GM11168 (cell line): ENCODE results near the gene CBX6.

Experiments
- in situ Hi-C: fragments of 300-500 bp; cut with MboI; formaldehyde crosslinking; loops from one replicate; pipeline ENCODE4 v1.12.0; 2022; ENCODE audit warnings: low sequenced_read_pairs; ENCODE audit not compliant: unreplicated experiment

Gene CBX6

DNA sequence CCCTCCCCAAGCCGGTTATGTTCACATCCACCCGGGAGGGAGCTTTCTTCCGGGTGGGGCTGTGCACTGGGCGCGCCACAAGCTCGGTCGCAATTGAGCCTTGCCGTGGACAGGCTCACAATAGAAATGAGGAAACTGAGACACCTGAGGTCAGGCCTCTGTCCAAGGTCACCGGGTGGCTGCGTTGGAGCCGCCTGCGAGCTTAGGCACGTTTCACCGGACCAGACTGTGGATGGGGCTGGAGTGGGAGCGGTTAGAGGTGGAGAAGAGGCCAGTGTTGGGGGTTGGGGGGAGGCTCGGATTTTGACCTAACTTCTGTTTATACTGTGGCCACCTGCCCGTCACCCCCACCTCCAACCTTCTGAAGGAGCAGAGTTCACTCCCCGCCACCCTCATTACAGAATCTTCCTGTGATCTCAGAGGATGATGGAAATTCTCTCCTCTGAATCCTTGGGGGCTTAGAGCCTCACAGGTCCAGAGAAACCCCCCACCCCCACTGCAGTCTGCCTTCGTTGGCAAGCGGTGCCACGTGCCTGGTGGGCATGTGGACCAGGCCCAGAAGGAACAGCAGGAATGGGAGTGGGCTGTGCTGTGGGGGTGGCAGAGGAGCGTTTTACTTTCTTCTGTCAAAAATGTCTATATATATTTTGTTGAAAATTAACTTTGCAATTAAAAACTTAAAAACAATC is 27.6 kb downstream of the CBX6 start:
- in situ Hi-C loops, result no loop called here

DNA sequence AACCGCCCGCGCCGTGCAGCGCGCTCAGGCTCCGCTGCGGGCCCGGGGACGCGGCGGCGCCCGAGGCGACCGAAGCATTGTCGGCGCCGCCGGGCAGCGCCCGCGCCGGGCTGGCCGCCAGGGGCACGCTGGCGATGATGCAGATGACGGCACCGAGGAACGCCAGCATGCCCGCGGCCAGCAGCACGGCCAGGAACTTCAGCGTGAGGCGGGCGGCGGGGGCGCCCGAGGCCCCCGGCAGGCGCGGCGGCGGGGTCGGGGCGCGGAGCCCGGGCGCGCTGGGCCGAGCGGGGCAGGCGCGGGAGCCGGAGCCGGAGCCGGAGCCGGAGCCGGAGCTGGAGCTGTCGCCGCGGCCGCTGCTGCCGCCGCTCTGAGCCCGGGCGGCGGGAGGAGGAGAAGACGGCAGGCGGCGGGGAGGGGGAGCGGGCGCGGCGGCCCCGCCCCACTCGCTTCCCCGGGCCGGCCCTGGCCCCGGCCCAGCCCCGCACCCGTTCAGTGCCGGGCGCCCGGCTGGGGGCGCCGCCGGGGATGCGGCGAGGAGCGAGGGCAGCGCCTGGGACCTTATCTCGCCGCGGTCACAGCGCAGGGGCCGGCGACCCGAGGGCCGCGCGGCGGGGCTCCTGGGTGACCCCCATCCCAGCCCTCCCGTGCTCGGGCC is 28.2 kb downstream of the CBX6 start, which contains the start of gene NPTXR:
Gene NPTXR (minus strand): TSS at position 372 of the 658 bp plus-strand sequence.
- in situ Hi-C loops, result no loop called here

DNA sequence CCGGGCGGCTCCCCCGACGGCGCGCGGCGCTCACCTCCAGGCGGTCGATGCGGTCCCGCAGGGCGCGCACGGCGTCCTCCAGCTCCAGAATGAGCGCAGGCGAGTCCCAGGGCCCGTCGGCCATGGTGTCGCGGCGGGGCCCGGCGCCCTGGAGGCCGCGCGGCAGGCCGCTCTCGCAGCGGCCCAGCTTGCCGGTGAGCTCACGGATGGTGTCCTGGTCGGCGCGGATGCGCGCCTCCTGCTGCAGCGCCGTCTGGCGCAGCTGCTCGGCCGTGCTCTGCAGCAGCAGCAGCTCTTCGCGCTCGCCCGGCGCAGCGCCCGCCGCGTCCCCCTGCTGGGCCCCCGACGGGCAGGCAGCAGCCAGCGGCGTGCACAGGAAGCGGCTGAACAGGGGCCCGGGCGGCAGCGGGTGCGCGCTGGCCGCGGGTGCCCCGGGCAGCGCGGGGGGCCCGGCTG is 28.8 kb downstream of the CBX6 start:
- in situ Hi-C loops, result no loop called here

DNA sequence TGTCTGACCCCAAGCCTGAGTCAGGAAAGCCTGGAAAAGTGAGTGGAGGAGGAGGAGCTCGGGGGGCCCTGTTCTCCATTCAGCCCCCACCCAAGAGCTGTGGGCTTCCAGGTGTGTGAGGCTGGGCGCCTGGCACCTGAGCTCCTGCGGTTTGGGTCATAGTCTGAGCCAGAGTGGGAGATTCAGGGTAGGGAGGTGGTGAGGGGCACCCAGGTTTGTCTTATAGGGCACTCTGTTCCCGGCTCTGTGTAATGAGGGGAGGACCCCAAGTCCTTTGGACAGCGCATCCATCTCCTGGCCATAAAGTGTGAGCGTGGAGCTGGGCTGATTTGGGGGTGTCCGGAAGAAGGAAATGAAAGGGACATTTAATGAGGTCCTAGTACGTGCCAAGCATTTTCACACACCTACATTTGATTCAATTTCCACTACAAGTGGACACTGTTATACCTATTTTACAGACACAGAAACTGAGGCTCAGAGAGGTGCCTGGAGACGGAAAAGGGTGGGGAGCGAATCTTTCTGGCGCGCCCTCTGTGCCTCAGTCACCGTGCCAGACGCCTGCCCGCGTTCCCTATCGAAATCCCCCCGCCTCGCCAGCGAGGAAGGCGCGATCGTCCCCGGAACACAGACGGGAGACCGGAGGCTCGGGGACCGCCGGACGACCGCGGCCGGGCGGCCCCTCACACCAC is 29.4 kb downstream of the CBX6 start:
- in situ Hi-C loops, result no loop called here

DNA sequence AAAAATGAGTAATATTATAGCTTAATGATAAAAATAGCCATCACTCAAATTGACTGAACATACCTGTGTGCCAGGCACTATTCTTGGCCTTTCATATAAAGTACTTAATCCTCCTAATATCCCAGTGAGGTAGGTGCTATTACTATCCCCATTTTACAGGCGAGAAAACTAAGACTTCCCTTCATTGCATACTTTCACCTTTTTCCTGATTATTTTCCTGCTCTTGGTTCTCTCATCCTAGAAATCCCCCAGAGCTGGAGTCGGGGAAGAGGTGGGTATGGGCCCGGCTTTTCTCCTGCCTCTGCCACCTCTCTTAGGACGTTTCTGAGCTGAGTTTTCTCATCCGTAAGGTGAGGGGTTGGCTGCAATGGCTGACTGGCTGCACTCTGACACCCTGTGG is 30.4 kb downstream of the CBX6 start:
- in situ Hi-C loops, result no loop called here

DNA sequence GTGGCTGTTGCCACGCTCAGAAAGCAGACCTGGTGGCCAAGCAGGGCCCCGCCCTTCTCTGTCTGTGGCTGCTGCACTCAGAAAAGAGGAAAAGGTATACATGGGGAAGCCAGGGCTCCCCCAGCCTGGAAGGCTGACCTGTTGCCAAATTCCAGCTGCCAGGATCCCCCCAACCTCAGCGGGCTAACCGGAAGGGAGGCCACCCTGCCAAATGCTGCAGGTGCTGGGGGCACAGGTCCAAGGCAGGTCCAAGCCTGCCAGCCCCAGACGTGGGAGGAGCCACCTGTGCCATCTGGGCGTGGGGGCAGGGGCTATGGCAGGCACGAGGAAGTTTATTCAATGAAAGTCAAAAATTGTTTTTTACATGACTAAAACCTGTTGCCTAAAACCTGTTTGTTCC is 30.8 kb downstream of the CBX6 start:
- in situ Hi-C loops, result no loop called here

DNA sequence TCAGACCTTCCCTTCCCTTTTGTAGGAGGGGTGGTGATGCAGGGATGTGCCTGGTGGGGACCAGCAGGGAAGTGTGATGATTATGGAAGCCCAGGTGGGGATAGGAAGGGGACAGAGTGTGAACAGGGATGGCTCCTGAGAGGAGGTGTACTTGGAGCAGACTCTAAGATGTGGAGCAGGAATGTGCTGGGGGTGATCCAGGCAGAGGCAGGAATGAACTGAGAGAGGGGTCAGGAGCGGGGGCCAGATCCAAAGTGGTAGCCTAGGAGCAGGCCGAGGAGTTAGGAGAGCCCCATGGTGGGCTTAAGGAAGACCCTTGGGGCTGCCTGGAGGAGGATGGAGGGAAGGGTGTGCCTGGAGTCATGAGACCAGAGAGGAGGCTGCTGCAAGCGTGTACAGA is 31.9 kb downstream of the CBX6 start:
- in situ Hi-C loops, result no loop called here

DNA sequence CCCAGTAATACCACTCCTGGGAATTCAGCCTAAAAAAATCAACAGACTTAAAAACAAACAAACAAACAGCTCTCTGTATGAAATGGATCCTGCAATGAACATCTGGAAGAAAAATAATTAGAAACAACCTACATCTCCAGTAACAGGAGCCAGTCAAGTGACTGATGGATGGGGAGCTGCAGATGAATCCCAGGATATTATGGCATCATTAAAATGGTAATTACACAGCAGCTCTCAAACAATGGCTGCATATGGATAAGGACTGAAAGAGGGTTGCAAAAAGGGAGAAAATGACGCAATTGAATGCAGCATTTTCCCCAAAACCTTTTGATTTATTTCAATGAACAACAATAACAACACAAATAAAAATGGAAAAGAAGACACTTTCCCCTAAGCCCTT is 32.3 kb downstream of the CBX6 start:
- in situ Hi-C loops, result no loop called here

DNA sequence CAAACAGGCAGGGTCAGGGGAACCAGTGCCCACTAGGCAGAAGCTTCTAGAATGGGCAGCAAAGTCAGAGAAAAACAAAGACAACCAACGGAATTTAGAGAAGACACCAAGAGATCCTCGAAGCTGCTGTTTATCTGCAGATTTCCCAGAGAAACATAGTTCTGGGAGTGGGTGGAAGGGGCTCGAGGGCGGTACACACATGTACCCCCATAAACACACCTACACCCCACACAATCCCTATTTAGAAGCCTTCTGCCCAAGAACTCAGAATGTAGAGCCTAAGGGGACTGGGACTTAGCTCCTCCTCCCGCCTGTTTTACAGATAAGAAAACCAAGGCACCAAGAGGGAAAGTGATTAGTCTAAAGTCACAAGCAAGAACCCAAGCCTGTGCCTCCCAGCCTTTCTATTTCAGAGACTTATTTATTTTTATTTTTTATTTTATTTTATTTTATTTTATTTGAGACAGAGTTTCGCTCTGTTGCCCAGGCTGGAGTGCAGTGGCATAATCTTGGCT is 34.5 kb downstream of the CBX6 start:
- in situ Hi-C loops, result no loop called here

DNA sequence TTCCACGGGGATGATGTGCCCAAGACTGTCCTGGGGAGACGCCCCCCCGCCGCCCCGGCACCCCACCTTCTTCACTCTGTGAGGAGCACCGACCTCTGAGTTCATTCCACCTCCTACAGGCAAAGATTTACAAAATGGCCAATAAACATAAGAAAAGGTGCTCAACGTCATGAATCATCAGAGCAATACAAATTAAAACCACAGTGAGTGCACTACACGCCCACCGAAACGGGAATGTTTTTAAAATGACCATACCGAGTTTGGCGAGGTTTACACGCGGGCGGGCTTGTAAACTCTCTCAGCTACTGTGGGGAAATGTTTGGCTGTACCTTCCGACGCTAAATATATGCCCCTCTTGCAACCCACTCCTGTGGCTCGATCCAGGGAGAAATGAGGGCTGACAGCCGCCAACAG is 36.1 kb downstream of the CBX6 start:
- in situ Hi-C loops, result no loop called here

DNA sequence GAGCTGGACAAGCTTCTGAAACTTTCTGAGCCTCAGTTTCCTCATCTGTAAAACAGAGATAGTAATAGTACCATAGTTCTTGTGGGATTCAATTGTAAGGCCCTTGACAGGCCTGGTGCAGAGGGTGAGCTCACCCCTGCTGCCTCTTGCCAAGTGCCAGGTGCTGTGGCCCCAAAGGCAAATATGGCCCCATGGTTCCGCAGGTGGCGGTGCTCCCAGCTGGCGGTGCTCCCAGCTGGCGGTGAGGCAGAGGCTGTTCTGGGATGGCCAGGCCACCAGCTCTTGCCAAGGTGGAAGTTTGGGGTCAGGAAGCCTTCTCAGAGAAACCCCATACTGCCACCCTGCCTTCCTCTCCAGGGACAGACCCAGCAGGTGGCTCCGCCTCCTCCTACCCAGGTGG is 37.0 kb downstream of the CBX6 start:
- in situ Hi-C loops, result no loop called here

DNA sequence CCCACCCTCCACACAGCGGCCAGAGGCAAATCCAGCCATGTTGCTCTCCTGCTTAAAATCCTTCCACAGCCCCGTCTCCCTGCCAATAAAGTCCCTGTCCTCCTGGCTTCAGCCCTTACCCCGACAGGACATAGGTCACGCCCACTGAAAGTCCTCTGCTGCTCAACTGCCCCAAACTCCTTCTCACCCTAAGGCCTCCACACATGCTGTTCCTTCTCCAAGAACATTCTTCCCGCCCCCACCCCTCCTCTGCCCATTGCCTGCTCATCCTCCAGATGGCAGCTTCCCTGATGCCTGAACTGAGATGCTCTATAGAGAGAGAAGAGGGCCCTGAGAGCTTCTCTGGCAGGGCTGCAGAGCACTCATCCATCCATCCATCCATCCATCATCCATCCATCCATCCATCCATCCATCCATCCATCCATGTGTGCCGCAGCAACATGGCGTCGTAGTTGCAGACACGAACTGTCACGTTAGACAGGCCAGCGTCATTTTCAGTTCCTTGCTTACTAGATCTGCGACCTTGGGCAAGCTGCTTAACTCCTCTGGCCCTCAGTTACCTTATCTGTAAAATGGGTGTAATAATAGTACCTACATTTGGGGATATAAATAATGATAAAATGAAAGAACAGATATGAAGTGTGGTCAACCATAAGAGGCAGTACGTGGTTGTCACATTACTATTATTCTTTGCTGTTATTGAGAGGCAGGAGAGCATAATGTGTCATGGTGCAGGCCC is 37.6 kb downstream of the CBX6 start:
- in situ Hi-C loops, result no loop called here

DNA sequence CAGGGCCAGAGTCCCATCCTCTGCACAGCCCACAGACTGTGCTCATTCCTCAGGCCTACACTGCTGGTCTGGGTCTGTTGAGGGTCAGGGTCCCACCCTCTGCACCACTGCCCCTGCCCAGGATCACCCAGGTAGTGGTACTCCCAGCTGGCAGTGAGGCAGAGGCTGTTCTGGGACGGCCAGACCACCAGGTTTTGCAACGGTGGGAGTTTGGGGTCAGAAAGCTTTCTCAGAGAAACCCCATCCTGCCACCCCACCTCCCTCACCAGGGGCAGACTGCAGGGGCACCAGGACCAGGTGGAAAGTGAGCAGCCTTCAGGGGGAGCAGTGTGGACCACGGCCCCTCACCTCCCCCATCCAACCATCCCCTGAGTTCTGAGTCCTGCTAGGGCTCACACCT is 39.0 kb downstream of the CBX6 start:
- in situ Hi-C loops, result no loop called here

DNA sequence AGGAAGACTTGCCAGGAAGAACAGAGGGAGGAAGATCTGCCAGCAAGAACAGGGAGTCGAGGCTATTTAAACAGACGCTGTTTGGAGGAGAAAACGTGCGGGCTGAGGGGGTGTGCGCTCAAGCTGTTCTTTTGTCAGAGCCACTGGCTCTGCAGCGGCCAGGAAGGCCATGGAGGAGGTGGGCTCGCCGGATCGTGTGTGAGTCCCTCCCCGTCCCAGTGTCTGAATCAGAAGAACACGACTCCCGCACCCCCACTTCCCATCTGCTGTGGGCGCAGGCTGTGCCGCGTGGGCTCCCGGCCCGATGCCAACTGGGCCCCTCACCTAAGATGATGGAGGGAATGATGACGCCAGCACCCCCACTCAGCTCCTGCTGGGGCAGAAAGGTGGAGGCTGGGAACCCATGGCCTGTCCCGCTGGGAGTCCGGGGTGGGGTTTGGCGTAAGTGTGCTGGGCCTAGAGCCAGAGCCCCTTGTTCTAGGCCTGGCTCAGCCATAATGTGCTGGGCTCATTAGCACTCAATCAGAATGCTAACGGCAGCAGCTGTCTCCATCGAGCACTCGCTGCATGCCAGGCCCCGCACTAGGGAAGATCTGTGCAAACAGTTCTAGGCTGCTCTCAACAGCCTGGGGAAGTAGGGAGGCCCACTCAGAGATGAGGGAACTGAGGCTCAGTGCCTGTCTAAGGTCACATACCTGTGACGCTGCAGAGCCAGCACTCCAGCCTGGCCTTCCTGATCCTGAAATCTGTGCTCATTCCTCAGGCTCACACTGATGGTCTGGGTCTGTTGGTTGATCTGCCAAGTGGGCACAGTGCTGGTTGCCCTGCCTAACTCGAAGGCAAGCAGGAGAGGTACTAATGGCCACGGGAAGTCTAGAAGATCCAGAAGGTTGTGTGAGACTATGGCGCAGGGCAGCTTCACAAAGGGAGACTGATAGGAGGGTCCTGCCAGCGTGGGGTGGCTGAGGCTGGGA is 39.7 kb downstream of the CBX6 start:
- in situ Hi-C loops, result no loop called here

DNA sequence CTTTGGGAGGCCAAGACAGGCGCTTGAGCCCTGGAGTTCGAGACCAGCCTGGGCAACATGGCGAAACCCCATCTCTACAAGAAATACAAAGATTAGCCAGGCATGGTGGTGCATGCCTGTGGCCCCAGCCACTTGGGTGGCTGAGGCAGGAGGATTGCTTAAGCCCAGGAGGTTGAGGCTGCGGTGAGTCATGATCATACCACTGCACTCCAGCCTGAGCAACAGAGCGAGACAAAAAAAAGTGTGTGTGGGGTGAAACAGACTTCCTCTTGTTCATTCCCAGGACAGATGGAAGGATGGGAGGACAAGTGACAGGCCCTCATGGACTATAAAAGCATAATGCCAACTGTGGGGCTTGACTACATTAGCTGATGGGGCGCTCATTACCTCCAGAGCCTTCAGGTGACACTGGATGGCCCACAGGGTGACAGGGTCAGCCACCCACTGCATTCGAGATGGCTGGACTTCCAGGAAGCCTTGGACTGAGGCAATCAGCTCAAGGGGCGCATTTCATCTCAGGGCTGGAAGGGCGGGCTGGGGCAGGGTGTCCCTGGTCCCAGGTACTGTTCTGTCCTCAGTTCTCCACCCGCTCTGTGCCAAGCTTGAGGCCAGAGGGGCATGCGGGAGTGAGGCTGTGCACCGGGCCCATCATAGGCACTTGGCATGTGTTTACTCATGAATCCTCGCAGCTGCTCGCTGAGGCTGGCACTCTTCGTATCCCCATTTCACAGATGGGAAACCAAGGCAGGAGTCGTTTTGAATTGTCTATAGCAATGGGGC is 40.7 kb downstream of the CBX6 start:
- in situ Hi-C loops, result no loop called here

DNA sequence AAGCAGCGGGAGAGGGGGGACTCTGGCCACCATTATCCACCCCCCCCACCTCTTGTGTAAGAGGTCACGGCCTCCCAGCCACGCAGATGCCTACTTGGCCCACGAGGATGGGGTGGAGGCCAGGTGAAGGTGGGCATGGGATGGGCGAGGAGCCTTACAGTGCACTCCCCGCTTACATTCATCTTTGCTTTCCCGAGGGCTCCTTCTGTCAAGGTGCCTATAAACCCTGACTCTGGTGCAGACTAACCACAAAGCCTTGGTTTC is 41.2 kb downstream of the CBX6 start:
- in situ Hi-C loops, result no loop called here

DNA sequence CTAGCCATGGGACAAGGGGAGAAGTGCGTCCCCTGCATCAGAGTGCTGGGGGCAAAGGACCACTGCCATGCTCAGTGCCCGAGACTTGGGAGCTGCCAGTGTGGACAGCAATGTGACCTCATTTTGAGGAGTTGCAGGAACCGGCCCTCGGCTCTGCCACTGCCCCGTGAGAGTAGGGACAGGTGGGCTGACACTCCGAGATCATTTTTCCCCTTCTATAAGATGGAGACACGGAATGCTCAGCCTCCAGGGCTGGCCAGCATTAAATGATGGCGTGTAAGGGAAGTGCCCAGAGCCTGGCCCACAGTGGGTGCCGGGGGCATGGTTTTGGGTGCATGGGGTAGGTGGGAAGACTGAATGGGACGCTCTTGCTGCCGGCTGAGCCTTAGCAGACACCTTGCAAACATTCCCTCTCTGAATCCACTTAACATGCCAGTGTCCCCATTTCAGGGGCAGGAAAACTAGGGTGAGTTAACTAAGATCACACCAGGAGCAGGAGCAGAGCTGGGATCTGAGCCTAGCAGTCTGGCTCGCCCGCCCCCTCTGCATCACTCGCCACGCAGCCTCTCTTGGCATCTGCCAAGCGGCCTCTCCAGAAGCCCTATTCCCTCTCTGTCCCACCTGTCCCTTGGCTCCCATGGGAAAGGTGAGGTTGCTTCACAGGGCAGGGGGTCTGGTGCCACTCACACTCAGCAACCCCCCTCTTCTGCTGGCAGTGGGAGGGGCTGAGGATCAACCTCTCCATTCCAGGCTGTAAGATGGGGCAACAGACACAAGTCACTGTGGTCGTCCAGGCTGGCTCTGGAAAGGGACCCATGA is 41.8 kb downstream of the CBX6 start:
- in situ Hi-C loops, result no loop called here

DNA sequence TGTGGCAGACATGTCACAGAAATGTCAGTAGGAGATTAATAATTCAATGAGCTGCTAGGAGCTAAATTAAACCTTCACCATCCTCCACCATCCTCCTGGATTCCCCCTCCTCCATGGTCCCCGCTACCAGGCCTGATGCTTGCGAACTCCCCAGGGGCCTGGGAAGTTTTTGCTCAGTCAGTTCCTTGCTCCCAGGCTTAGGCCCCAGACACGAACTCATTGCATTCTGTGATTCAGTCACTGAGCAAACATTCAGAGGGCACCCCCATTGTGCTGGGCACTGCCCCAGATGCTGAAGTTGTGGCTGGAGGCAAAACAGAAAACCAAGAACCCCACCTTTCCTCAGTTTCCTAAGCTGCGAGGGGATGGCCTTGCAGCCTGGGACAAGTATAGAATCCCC is 42.5 kb downstream of the CBX6 start:
- in situ Hi-C loops, result no loop called here
